Peyer's patch (tissue), 4 donors: ENCODE data around the gene ERMP1.

Source experiments
- CTCF ChIP-seq, 6 experiments: fragments of 450-650 bp in 4 of 6; fragments of 200-600 bp in 2 of 6; sonication (generic) in 1 of 6; IDR thresholded peaks; one replicate each; pipeline ENCODE4 v1.5.1; 2017 to 2019; ENCODE audit warnings: antibody characterized with exemption in 6 of 6, mild to moderate bottlenecking in 3 of 6, moderate library complexity in 1 of 6
- POLR2A ChIP-seq, 2 donors: fragments of 450-650 bp; IDR thresholded peaks; one replicate each; pipeline ENCODE4 v1.5.1; 2017; ENCODE audit warnings: antibody characterized with exemption in 2 of 2, mild to moderate bottlenecking in 2 of 2, moderate library complexity in 2 of 2

GRCh38 chr9:5736563-5737346 is 96.2 kb downstream of the ERMP1 start:
- TF ChIP-seq CTCF (IDR thresholded peaks at IDR 0.05) (no peak), POLR2A (IDR thresholded peaks at IDR 0.05) (no peak)
